ENCODE measurements around the gene LRRC8D. TPM values are rescaled to one million over a fixed set of nuclear protein-coding genes. Genes with fewer than 3 reads are reported as not detected.

LRRC8D gene
- total RNA-seq, 1 experiment from 2014 or later: 23.2 TPM

- Histone ChIP-seq H3K27me3 (replicated peaks) (no peaks in the 10 kb centered on the region), H3K9me3 (replicated peaks) (no peaks in the 10 kb centered on the region), H3K36me3 (peaks cover 17% of the 10 kb centered on the region), H3K27ac (no peak overlapping the region), H3K4me1 (replicated peaks) (peaks cover 14% of the 10 kb centered on the region), H3K4me3 (no peak overlapping the region)
- no peak for DNase-seq (ENCODE audit: low read depth in 1 of 2, low spot score in 2 of 2)
These were observed 26.4 kb downstream of the LRRC8D start for GRCh38 chr1:89847191-89847729.

GRCh38 chr1:89850844-89851415 is 30.1 kb downstream of the LRRC8D start:
- no peak for DNase-seq (ENCODE audit: low read depth in 1 of 2, low spot score in 2 of 2)

GRCh38 chr1:89854140-89854539 is 33.3 kb downstream of the LRRC8D start:
- Histone ChIP-seq H3K27ac (no peak overlapping the region), H3K4me3 (no peak overlapping the region), H3K27me3 (replicated peaks) (no peaks in the 10 kb centered on the region), H3K4me1 (replicated peaks) (peaks cover 19% of the 10 kb centered on the region), H3K36me3 (peaks cover 5% of the 10 kb centered on the region; the same call in 1 of the 2 replicates), H3K9me3 (replicated peaks) (no peaks in the 10 kb centered on the region)
- DNase-seq (ENCODE audit: low read depth in 1 of 2, low spot score in 2 of 2): no peak

More at GRCh38 chr1:89850844-89851415, 30.1 kb downstream of the LRRC8D start:
- Histone ChIP-seq H3K27me3 (replicated peaks) (no peaks in the 10 kb centered on the region), H3K9me3 (replicated peaks) (no peaks in the 10 kb centered on the region), H3K36me3 (peaks cover 10% of the 10 kb centered on the region), H3K4me1 (replicated peaks) (peaks cover 16% of the 10 kb centered on the region), H3K4me3 (no peak overlapping the region), H3K27ac (no peak overlapping the region)

GRCh38 chr1:89855413-89856123 is 34.7 kb downstream of the LRRC8D start:
- H3K9me3 ChIP-seq (replicated peaks): no peaks in the 10 kb centered on the region
- peaks cover under 1% of the 10 kb centered on the region; the same call in 1 of the 2 replicates for H3K36me3 ChIP-seq
- H3K27ac ChIP-seq: peak overlapping the region; percentile 66
- H3K27me3 ChIP-seq (replicated peaks): no peaks in the 10 kb centered on the region
- H3K4me3 ChIP-seq: no peak overlapping the region
- peaks cover 19% of the 10 kb centered on the region for H3K4me1 ChIP-seq (replicated peaks)
- DNase-seq (ENCODE audit: low read depth in 1 of 2, low spot score in 2 of 2): peak in 1 of 2 experiments; percentile 40

- H3K9me3 ChIP-seq (replicated peaks): no peaks in the 10 kb centered on the region
- H3K4me3 ChIP-seq: no peak overlapping the region
- H3K27ac ChIP-seq: no peak overlapping the region
- peaks cover 7% of the 10 kb centered on the region for H3K36me3 ChIP-seq
- H3K27me3 ChIP-seq (replicated peaks): no peaks in the 10 kb centered on the region
- no peak for DNase-seq (ENCODE audit: low read depth in 1 of 2, low spot score in 2 of 2)
- peaks cover 11% of the 10 kb centered on the region for H3K4me1 ChIP-seq (replicated peaks)
These were observed 42.5 kb downstream of the LRRC8D start for GRCh38 chr1:89863165-89863830.

GRCh38 chr1:89865498-89866382 is 44.9 kb downstream of the LRRC8D start:
- DNase-seq (ENCODE audit: low read depth in 1 of 2, low spot score in 2 of 2): peak in 1 of 2 experiments; percentile 30
- H3K27me3 ChIP-seq (replicated peaks): no peaks in the 10 kb centered on the region
- peak overlapping the region; percentile 5 for H3K27ac ChIP-seq

GRCh38 chr1:89866568-89866967 is 45.7 kb downstream of the LRRC8D start:
- Histone ChIP-seq H3K27ac (peak overlapping the region; percentile 5), H3K36me3 (peaks cover 16% of the 10 kb centered on the region), H3K4me3 (no peak overlapping the region), H3K27me3 (replicated peaks) (no peaks in the 10 kb centered on the region), H3K4me1 (replicated peaks) (peaks cover 11% of the 10 kb centered on the region), H3K9me3 (replicated peaks) (no peaks in the 10 kb centered on the region)
- DNase-seq (ENCODE audit: low read depth in 1 of 2, low spot score in 2 of 2): no peak

More at GRCh38 chr1:89865498-89866382, 44.9 kb downstream of the LRRC8D start:
- Histone ChIP-seq H3K4me3 (no peak overlapping the region), H3K4me1 (replicated peaks) (peaks cover 11% of the 10 kb centered on the region), H3K9me3 (replicated peaks) (no peaks in the 10 kb centered on the region), H3K36me3 (peaks cover 13% of the 10 kb centered on the region)

- H3K27ac ChIP-seq: no peak overlapping the region
- H3K9me3 ChIP-seq (replicated peaks): no peaks in the 10 kb centered on the region
- peaks cover 6% of the 10 kb centered on the region for H3K4me1 ChIP-seq (replicated peaks)
- DNase-seq (ENCODE audit: low read depth in 1 of 2, low spot score in 2 of 2): no peak
- no peaks in the 10 kb centered on the region for H3K27me3 ChIP-seq (replicated peaks)
- H3K4me3 ChIP-seq: no peak overlapping the region
- H3K36me3 ChIP-seq: peaks cover 10% of the 10 kb centered on the region; the same call in 1 of the 2 replicates
These were observed 50.2 kb downstream of the LRRC8D start for GRCh38 chr1:89870998-89871397.

GRCh38 chr1:89871768-89872473 is 51.1 kb downstream of the LRRC8D start:
- H3K27ac ChIP-seq: no peak overlapping the region
- H3K9me3 ChIP-seq (replicated peaks): no peaks in the 10 kb centered on the region
- H3K27me3 ChIP-seq (replicated peaks): no peaks in the 10 kb centered on the region
- no peak overlapping the region for H3K4me3 ChIP-seq
- H3K4me1 ChIP-seq (replicated peaks): no peaks in the 10 kb centered on the region
- no peak for DNase-seq (ENCODE audit: low read depth in 1 of 2, low spot score in 2 of 2)
- peaks cover 10% of the 10 kb centered on the region; the same call in 1 of the 2 replicates for H3K36me3 ChIP-seq

- peaks cover 10% of the 10 kb centered on the region; the same call in 1 of the 2 replicates for H3K36me3 ChIP-seq
- H3K27me3 ChIP-seq (replicated peaks): no peaks in the 10 kb centered on the region
- no peak overlapping the region for H3K4me3 ChIP-seq
- H3K4me1 ChIP-seq (replicated peaks): no peaks in the 10 kb centered on the region
- H3K27ac ChIP-seq: no peak overlapping the region
- H3K9me3 ChIP-seq (replicated peaks): no peaks in the 10 kb centered on the region
- no peak for DNase-seq (ENCODE audit: low read depth in 1 of 2, low spot score in 2 of 2)
These were observed 51.7 kb downstream of the LRRC8D start for GRCh38 chr1:89872567-89872966.

GRCh38 chr1:89873288-89873687 is 52.5 kb downstream of the LRRC8D start:
- H3K27me3 ChIP-seq (replicated peaks): no peaks in the 10 kb centered on the region
- no peaks in the 10 kb centered on the region for H3K4me1 ChIP-seq (replicated peaks)
- no peak for DNase-seq (ENCODE audit: low read depth in 1 of 2, low spot score in 2 of 2)
- H3K4me3 ChIP-seq: no peak overlapping the region
- H3K9me3 ChIP-seq (replicated peaks): no peaks in the 10 kb centered on the region
- H3K36me3 ChIP-seq: peaks cover 10% of the 10 kb centered on the region; the same call in 1 of the 2 replicates
- H3K27ac ChIP-seq: no peak overlapping the region

- Histone ChIP-seq H3K4me3 (no peak overlapping the region), H3K27ac (no peak overlapping the region), H3K4me1 (replicated peaks) (no peaks in the 10 kb centered on the region), H3K36me3 (peaks cover 10% of the 10 kb centered on the region; the same call in 1 of the 2 replicates), H3K9me3 (replicated peaks) (no peaks in the 10 kb centered on the region), H3K27me3 (replicated peaks) (no peaks in the 10 kb centered on the region)
- no peak for DNase-seq (ENCODE audit: low read depth in 1 of 2, low spot score in 2 of 2)
These were observed 52.9 kb downstream of the LRRC8D start for GRCh38 chr1:89873770-89874169.

Measured in SJSA1 (cell line).